Middle frontal gyrus (tissue), 1 donor: ENCODE measurements around the gene PMM2.

Source experiments
- DNase-seq: peaks from one replicate; pipeline ENCODE4 v3.0.0-alpha.2; 2015; ENCODE audit warnings: low spot score; ENCODE audit errors: extremely low spot score

Gene PMM2

DNA sequence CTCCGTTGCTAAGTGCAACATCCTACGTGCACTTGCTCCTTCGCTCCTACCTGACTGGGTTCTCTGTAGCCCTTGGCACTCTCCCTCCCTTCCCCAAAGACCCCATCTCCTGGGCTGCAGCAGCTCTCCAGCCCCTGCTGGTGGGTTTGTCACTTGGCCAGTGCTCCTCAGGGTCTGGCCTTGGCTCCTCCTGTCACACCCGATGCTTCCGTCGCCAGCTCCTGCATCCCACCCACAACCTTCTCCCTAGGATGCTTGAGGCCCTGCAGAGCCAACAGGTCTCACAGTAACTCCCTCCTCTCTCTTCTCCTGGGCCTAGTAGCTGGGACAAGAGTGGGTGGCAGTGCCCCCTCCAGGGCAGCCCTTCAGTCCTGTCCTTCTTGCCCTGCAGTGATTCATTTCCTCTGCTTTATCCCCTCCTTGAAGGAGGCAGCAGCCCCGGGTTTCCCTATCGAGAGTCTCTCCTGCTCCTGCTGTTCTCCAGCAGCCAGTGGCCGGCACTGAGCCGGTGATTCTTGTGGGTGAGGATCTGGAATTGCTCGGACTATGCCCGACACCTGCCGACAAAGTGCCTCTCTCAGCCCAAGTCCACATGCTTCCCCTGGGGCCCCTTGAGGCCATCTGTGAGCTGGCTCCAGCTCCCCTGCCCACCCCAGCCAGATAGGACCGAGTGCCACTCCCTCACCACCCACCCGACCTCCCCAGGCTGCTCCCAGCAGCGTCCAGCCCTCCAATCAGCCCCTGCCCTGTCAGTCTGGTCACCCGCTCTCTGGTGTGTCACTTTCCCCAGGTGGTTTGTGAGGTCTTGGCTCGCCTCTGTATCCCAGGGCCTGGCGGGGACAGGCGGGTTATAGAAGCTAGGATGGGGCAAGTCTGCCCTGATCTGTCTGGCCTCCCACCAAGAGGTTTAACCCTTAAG lies 88.3 kb downstream of the PMM2 start:
- no peak for DNase-seq

DNA sequence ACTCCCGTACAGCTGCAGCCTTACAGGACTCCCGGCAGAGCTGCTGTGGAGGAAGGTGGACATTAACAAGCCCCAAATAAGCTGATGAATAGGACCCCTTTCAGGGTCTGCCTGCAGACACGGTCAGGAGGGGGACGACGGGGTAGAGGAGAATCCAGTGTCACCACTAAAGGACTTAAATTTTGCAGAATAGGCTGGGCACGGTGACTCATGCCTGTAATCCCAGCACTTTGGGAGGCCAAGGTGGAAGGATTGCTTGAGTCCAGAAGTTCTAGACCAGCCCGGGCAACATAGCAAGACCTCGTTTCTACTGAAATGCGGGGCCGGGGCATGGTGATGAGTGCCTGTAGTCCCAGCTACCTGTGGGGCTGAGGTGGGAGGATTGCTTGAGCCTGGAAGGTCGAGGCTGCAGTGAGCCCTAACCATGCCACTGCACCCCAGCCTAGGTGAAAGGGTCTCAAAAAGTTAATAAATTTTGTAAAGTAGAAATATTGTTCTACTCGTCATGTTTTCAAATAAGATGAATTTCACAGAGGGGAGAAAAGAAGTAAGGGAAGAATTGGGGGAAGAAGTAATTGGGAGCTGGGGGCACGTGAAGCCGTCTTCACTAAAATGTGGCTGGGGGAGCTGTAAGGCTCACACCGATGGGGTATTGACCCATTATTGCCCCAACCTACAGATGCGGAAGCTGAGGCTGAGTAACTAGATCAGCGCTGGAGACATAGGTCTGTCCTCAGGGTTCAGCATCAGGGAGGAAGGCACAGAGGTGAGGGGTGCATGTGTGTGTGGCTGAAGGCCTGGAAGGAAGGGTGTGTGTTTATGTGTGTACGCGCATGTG lies 89.2 kb downstream of the PMM2 start:
- DNase-seq = no peak

DNA sequence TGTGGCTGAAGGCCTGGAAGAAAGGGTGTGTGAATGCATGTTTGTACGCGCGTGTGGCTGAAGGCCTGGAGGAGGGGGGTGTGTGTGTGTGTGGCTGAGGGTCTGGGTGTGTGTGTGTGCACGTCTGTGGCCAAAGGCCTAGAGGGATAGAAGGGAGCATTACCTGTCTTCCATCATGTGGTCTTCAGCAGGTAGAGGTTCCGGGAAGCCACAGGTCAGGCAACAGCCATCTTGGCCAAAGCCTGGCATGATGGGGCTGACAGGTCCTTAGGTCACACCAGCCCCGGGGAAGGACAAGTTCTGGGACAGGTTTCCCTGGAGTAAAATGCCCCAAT lies 89.8 kb downstream of the PMM2 start:
- DNase-seq = no peak

DNA sequence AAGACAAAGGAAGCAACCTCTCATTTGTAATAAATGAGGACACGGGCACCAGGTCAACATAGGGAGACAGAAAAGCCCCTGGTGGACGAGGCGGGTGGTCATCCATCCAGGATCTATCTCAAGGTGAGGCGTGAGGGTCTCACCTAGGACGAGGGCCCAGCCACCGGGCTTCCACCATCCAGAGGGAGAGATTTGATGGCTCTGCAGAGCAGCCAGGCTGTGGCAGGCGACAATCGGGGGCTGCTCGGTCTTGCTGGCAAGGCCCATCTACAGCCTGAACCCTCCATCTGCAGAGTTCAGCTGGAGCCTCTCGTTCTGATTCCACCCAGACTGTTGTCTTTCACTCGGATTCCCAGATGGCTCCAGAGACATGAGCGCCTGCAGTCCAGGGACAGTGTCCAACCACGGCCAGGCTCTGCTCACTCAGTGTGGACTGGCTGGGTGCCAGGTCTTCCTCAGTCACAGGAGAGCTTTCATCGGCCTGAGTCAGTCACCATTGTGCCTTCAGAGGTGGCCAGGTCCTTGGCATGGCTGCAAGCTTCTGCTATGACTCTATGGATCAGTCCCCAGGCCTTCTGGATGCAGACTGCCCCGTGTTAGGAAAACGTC lies 90.4 kb downstream of the PMM2 start:
- DNase-seq = peak; percentile 24

DNA sequence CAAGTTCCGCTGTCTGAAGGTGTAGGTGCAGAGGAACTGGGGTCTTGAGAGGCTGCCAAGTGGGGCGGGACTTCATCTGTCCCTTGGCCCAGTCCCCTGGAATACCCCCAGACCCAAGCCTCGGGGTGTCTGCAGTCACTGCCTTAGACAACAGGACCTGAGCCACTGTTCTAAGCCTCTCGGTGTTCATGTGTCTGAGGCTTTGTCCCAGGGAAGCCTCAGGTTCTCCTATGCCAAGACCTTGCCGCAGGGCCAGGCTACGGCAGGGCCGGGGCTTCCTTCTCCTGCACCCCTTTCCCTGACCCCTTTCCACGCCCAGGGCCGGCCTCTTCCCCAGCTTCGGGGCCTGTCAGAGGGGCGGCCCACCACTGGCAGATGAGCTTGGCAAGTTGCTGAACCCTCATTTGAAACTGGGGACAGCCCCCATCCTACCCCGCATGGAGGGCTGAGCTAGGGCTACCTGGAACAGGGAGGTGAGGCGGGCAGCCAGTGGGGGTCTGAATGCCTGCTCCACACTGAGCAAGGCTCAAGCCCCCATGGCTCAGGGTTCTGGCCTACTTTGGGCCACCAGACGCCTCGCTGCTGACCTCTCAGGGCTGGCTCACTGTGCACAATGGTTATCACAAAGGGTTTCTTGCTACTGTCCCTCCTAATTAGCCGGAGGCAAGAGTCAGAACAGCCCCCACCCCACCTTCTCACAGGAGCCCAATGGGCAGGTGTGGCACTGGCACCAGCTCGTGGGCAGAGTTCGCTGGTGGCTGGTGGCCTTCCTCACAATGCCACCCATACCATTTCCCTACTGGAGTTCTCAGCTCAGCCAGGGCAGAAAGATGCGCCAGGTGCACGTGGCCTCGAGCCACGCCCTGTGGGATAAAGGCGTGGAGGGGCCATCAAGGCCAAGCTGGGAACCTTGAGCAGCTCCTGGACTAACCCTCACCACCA lies 91.6 kb downstream of the PMM2 start:
- DNase-seq = no peak

DNA sequence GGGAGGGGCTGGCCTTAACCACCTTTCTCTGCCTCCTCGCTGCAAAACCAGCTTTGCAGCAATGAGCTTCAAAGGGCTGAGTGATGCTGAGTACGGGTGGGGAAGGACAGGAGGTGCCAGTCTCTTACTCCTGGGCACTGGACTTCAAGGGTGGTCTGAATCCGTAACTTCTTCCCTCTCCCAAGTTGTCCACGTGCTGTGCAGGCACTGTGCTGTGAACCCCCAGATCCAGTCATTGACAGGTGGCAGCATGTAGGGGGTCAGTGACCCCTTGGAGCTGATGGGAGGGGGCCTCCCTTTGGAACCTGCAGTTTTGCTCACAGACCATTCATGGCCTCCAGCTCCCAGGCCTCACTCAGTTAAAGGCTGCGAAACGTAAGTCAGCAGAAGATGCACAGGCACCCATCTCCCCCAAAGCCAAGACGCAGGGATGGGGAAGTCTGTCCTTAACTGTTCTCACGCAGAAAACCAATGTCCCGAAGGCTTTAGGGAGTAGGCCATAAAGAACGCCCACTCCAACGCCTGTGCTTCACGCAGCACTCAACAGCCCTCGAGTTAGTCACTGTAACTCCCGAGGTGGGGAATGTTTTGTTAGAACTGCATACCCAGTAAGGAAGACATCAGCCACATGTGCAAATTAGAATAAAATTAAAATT lies 92.4 kb downstream of the PMM2 start:
- no peak for DNase-seq

DNA sequence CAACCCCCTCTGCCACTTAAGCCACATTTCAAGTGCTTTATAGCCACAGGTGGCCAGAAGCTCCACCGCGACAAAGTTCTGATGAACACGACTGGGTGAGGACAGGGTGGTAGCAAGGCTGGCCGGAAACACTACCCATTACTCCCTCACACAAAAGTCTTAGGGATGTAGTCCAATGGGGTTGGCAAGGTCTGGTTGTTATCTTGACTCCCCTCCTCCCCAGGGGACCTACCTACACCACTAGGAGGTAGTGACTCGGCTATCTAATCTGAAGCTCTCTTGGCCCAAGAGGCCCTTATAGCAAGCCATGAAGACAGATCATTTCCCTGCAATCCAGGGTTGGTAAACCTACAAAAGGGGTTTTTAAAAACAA lies 92.9 kb downstream of the PMM2 start:
- DNase-seq = no peak

DNA sequence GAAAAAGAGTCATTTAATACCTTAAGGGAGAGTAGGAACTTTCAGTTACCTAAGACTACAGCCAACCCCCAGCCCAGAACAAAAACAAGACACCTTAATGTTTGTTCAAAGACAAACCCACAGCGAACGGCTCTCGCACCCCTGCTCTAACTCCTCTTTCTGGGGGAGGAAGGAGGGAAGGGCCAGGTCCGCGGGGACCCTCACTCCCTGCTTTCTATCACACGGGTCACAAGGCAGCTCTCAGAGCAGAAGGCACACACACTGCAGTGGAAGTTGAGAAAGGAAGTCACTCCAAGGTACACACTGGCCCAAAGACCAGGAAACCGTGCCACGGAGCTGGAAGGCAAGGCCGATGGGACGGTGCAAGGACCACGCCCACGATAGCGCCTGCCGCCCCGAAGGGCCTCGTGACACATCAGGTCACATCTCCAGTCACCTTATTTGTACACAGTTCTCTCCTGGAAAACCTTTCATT lies 94.5 kb downstream of the PMM2 start:
- DNase-seq = no peak

DNA sequence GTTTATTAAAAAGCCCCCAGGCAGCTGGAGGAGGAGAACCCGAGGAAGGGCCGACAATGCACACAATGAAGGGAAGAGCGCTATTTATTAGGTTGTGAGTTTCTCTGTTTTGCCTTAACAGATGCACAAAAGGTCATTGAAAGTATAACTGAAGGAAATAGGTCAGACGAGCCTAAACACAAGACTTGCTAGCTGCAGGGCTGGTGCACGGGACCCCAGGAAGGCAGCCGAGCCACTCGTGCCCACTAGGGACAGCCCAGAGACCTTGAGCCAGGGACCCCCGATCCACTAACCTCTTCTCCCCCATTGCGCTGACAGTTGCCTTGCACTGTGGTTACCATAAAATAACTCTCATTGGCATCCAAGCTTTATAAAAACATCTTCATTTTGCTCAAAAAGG lies 95.8 kb downstream of the PMM2 start:
- DNase-seq = no peak

DNA sequence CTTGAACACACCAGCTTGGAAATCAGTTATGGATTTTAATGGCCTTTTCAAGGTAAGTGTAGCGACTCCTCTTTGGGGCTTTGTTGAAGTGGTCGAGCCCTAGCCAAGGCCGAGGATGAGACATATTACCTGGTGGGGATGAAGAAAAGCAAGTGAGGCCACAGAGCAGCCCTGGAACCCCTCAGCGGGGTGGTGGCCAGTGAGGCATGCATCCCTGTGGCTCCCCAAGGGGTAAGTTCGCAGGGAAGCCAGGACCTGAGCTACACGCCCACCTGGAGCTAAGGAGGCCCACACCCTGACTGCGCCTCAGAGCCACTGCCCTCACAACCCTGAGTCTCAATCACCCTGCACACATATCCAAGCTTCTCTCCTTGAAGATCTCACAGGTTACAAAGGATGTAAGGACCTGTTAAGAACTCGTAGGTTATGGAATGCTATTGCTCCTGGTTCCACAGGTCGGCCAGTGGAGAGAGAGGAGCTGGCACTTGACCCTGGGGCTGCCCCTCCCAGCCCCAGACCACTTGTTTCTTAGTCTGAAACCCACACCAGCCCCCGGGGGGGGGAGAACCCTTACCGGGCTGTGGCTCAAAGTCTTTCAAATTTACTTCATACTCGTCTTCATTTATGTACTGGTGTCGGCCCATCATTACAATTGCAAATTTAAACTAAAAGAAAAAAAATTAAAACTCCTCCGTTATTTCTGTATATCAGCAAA lies 96.5 kb downstream of the PMM2 start:
- no peak for DNase-seq

DNA sequence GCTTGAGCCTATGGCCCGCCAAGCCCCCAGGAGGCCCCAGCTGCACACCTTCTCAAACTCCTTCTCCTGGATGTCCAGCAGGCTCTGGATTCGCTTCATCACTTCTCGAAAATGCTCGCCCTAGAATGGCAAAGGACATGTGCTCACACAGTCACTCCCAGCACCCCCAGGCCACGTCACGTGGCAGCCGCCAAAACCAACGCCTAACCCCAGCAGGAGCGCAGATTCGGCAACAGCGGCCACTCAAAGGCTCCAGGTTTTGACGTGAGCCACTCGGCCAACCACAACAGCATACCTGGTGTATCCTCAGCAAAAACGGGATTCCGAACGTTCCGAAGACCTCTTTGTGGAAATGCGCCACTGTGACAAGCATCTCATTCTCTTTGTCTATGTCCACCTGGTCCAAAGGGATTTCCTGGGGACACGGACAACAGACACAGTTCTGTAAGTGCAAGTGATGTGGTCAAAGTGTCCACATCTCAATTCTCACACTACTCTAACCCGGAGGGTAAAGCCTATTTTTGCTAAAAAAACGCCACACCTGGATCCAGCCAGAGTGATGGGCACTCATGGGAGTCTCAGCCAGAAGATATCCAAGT lies 97.2 kb downstream of the PMM2 start:
- DNase-seq = no peak

DNA sequence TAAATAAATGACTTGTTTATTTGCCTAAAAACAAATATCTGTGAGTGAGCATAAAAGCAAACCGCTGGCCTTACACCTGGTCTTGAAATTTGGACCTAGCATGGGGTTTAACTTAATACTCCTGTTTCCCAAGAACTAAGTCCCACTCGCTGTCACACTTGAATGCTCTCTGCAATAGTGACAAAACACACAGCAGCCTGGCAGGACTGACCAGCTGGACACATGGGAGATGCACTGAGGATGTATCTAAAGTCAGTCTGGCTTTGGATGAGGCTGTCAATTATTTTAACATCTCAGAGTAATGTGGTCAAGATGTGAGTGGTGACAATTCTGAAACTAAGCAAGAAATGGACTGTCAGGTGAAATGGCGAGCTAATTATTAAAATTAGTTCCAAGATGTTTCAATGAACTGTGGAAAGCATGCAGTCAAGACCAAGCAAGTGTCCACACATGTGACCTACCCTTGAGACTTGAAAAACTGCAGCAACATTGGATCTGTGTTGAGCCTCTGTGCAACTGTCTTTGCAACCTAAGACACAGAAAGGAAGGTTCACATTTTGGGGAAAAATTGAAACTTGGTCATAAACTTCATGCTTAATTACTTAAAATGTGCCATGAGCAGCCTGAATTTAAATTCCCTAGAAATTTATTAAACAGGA lies 101.2 kb downstream of the PMM2 start:
- no peak for DNase-seq
